Mesodermal cell (in vitro differentiated cells): Measurements from ENCODE around the gene NUBPL.
"Not testable (repeated sequence)": the region's sequence is repeated elsewhere in the genome, so short reads cannot be mapped to it uniquely, and the experiment has no call there.

Source experiments
- H3K27ac ChIP-seq: 2 replicates; pipeline ENCODE4 v1.7.0; 2013; ENCODE audit warnings: mild to moderate bottlenecking, low read depth, low read length, moderate library complexity; ENCODE audit not compliant: severe bottlenecking
- H3K36me3 ChIP-seq: 2 replicates; pipeline ENCODE4 v1.7.1; 2013; ENCODE audit warnings: mild to moderate bottlenecking, low read length, moderate library complexity; ENCODE audit not compliant: control insufficient read depth, insufficient read depth
- H3K4me1 ChIP-seq: one replicate; pipeline ENCODE4 v1.7.1; 2013; ENCODE audit warnings: mild to moderate bottlenecking, low read length; ENCODE audit not compliant: insufficient read depth, control insufficient read depth, poor library complexity, severe bottlenecking
- H3K4me3 ChIP-seq: 2 replicates; pipeline ENCODE4 v1.7.0; 2013; ENCODE audit warnings: low read length, control low read depth, mild to moderate bottlenecking; ENCODE audit not compliant: insufficient read depth, poor library complexity, severe bottlenecking; ENCODE audit errors: extremely low read depth
- H3K9me3 ChIP-seq: 2 replicates; pipeline ENCODE4 v1.7.1; 2013; ENCODE audit warnings: mild to moderate bottlenecking, low read length, moderate library complexity; ENCODE audit not compliant: control insufficient read depth
- WGBS, 2 experiments: methylation state at CpG; one replicate each; pipeline ENCODE4 v1.1.5; 2013; ENCODE audit warnings: missing lambda C conversion rate in 2 of 2; ENCODE audit not compliant: insufficient coverage in 2 of 2; 5-methylcytosine and 5-hydroxymethylcytosine counted together

The NUBPL gene

GRCh38 chr14:31797946-31798345, 236.7 kb downstream of the NUBPL start:
- not testable (repeated sequence) for H3K36me3 ChIP-seq, H3K27ac ChIP-seq, H3K9me3 ChIP-seq, H3K4me1 ChIP-seq, H3K4me3 ChIP-seq
- no CpG with 5 or more reads among the region's 3 CpGs for WGBS, 2 experiments

GRCh38 chr14:31802838-31803237, 241.6 kb downstream of the NUBPL start:
- Histone ChIP-seq H3K36me3 (no peaks in the 10 kb centered on the region), H3K9me3 (no peaks in the 10 kb centered on the region), H3K4me3 (no peak overlapping the region), H3K27ac (no peak overlapping the region), H3K4me1 (no peaks in the 10 kb centered on the region)

DNA sequence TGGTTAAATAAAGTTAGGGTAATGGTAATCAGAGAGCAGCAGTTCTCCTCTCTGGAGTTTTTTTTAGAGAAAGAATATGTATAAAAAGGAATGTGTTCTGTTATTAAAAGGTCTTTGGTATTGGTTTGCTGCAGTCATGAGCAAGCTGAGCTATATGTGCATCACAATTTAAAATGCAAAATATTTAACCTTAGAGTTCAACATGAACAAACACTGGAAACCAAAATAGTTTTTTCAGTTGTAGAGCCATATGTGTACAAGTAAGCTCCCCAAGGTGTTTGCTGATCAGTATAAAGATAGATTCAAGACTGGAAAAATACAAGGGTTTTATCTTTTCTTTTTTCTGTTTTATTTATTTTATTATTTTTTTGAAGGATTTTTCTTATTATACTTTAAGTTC, 245.0 kb downstream of the NUBPL start:
- H3K4me1 ChIP-seq: no peaks in the 10 kb centered on the region
- no peak overlapping the region for H3K4me3 ChIP-seq
- H3K9me3 ChIP-seq: no peaks in the 10 kb centered on the region

GRCh38 chr14:31811693-31812628, 250.8 kb downstream of the NUBPL start:
- 82 to 83% methylated on average over 7 to 11 of the region's 15 CpGs for WGBS, 2 experiments
- not testable (repeated sequence) for H3K4me1 ChIP-seq, H3K36me3 ChIP-seq, H3K27ac ChIP-seq, H3K9me3 ChIP-seq, H3K4me3 ChIP-seq

More for the DNA sequence above, 245.0 kb downstream of the NUBPL start:
- H3K27ac ChIP-seq: no peak overlapping the region
- H3K36me3 ChIP-seq: no peaks in the 10 kb centered on the region

- H3K27ac ChIP-seq, H3K36me3 ChIP-seq, H3K9me3 ChIP-seq, H3K4me3 ChIP-seq, H3K4me1 ChIP-seq: not testable (repeated sequence)
- no CpG with 5 or more reads among the region's 2 CpGs for WGBS, 2 experiments
Observed at GRCh38 chr14:31813724-31814490, 252.7 kb downstream of the NUBPL start.

- no peaks in the 10 kb centered on the region for H3K36me3 ChIP-seq
Observed at GRCh38 chr14:31819281-31819680, 258.1 kb downstream of the NUBPL start.

DNA sequence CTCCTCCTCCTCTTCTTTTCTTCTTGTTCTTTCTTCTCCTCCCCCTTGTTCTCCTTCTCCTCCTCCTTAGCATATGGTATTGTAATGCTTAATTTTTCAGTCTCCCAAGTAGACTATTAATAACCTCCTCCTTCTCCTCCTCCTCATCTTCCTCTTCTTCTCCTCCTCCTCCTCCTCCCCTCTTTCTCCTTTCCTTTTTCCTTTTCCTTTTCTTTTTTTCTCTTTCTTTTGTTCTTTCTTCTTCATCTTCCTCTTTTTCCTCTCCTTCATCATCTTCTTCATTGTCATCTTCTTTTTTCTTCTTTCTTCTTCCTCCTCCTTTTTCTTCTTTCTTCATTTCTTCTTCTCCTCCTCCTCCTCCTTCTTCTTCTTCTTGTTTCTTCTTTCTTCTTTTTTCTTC, 264.3 kb downstream of the NUBPL start:
- no peaks in the 10 kb centered on the region for H3K36me3 ChIP-seq
- H3K27ac ChIP-seq: no peak overlapping the region
- no peaks in the 10 kb centered on the region for H3K9me3 ChIP-seq
- no peaks in the 10 kb centered on the region for H3K4me1 ChIP-seq
- H3K4me3 ChIP-seq: no peak overlapping the region

More at GRCh38 chr14:31819281-31819680, 258.1 kb downstream of the NUBPL start:
- no peaks in the 10 kb centered on the region for H3K9me3 ChIP-seq
- no peak overlapping the region for H3K27ac ChIP-seq
- no peaks in the 10 kb centered on the region for H3K4me1 ChIP-seq
- no peak overlapping the region for H3K4me3 ChIP-seq

DNA sequence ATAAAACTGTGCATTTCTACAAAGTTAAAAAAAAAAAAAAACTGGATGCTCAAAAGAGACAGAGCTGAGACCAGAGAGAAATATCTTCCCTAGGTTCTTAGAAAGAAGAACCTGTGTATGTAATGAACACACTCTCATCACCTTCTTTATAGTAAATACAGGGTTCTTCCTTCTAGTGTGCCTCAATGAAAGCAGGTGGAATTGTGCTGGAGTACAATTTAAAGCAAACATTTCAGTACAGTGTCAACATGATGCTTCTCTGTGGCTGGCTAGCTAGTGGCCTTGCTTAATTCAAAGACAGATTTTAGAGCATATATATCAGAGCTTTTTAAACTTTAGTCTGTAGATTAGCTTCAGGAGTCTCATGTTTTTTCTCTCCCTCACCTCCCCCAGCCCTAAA, 266.1 kb downstream of the NUBPL start:
- H3K4me3 ChIP-seq: no peak overlapping the region
- H3K9me3 ChIP-seq: no peaks in the 10 kb centered on the region
- no peaks in the 10 kb centered on the region for H3K36me3 ChIP-seq
- H3K27ac ChIP-seq: no peak overlapping the region
- H3K4me1 ChIP-seq: no peaks in the 10 kb centered on the region

DNA sequence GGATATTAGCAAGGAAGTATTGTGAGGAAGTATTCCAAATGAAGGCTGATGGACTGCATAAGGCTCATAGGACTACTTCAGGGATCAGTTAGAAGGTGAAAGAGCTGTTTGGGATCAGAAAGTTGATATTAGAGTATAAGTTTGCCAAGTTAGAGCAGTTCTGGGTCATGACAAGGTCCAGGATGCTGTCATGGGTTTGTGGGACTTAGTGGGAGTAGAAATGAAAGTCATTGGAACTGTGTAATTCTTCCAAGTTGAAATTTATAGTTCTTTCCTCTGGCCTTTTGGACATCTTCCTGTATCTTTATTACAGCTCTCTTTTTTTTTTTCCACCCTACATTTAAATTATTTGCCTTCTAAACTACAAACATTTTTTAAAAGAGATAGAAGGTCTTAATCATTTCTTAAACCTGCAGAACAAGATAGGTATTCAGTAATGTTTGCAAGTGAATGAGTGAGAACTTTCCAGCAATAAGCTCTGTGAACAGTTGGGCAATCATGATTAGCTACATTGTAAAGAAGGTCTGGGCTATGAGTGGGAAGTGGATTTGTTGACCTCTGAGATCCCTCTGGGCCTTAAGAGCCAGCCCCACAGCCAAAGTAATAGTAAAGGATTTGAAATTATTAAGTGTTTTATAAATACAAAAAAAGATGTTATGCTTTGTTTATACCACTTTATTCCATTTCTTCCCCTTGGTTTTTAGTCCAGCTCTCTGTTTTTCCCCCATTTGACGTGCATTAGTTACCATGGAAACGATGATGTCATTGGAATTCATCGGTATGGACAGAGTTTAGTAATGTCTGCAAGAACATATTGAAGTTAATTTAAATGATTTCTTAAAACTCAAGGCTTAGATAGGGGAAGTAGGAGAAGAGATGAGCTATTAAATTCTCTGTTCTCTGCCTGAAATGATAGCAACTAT, 268.0 kb downstream of the NUBPL start:
- H3K4me3 ChIP-seq: no peak overlapping the region
- no peaks in the 10 kb centered on the region for H3K36me3 ChIP-seq
- no peak overlapping the region for H3K27ac ChIP-seq
- H3K9me3 ChIP-seq: no peaks in the 10 kb centered on the region
- no peaks in the 10 kb centered on the region for H3K4me1 ChIP-seq
- WGBS, 2 experiments: no CpG with 5 or more reads among the region's 3 CpGs

DNA sequence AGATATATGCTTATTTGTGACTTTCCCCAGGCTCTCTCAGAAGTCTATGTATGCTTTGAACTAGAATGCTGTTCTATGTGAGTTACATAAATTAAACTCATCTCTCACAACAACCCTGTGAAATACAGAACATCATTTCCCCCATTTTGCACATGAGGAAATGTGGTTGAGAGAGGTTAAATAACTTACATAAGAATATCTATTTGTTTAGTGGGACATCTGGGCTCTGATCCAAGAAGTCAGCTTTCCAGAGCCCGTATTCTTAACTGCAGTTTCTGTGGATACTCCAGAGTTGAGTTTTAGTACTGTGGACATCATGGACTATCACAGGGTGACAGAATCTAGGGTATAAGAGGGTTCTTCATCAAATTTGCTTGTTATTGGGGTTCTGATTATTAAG, 273.4 kb downstream of the NUBPL start:
- Histone ChIP-seq H3K27ac (no peak overlapping the region), H3K9me3 (no peaks in the 10 kb centered on the region), H3K36me3 (no peaks in the 10 kb centered on the region), H3K4me3 (no peak overlapping the region), H3K4me1 (no peaks in the 10 kb centered on the region)
- WGBS, 2 experiments: 78 to 100% methylated on average over 1 of the region's 1 CpG
